Activated B cell treated with CpG ODN at 0.5 μM for 24 hours (primary cell): ENCODE results near the gene EXTL1. TPM values are rescaled to one million over a fixed set of nuclear protein-coding genes. Genes with fewer than 3 reads are reported as not detected.

Experiments
- ATAC-seq: fragments of 200-7000 bp; cut with Tn5 transposase; one replicate; pipeline ENCODE4 v1.10.0; 2021; ENCODE audit warnings: low read depth, mild to moderate bottlenecking, moderate library complexity
- CTCF ChIA-PET: fragments of 350-600 bp; sonication (Branson Sonifier 250); formaldehyde crosslinking; loops from one replicate; lab custom pipeline; 2021; ENCODE audit warnings: antibody characterized with exemption; lab: Charles Lee
- POLR2A ChIA-PET: fragments of 350-600 bp; sonication (Branson Sonifier 250); formaldehyde crosslinking; loops from one replicate; lab custom pipeline; 2021; ENCODE audit warnings: antibody characterized with exemption; lab: Charles Lee
- DNase-seq: peaks from one replicate; pipeline ENCODE4 v3.0.0; 2022
- H3K27ac Mint-ChIP-seq: one replicate; pipeline ENCODE4 v1.8.0; 2020; ENCODE audit warnings: mixed read lengths
- H3K27me3 Mint-ChIP-seq: one replicate; pipeline ENCODE4 v1.8.0; 2021; ENCODE audit warnings: mixed read lengths
- H3K36me3 Mint-ChIP-seq: one replicate; pipeline ENCODE4 v1.8.0; 2021; ENCODE audit warnings: low read depth, mixed read lengths
- H3K4me1 Mint-ChIP-seq: one replicate; pipeline ENCODE4 v1.8.0; 2021; ENCODE audit warnings: mixed read lengths
- H3K4me3 Mint-ChIP-seq: one replicate; pipeline ENCODE4 v1.8.0; 2020; ENCODE audit warnings: mild to moderate bottlenecking, mixed read lengths
- H3K9me3 Mint-ChIP-seq: one replicate; pipeline ENCODE4 v1.8.0; 2020; ENCODE audit warnings: mixed read lengths
- CTCF ChIP-seq: fragments of 200-600 bp; IDR thresholded peaks from one replicate; pipeline ENCODE4 v1.8.0; 2022; ENCODE audit warnings: antibody characterized with exemption, mild to moderate bottlenecking
- intact Hi-C: fragments of 100-400 bp; cut with micrococcal nuclease; formaldehyde crosslinking; loops from one replicate; pipeline ENCODE4 v1.15.1; 2024
- total RNA-seq: library from RNA; stranded (reverse); gene quantifications from 2 replicates; pipeline ENCODE4 v1.2.3, GENCODE V29; 2022

Gene EXTL1
- total RNA-seq, 1 donor from 2014 or later, result not detected

GRCh38 chr1:25992689-25993171 is 28.8 kb upstream of the EXTL1 start:
- H3K4me1 Mint-ChIP-seq, result peaks cover 14% of the 10 kb centered on the region
- H3K4me3 Mint-ChIP-seq, result no peak overlapping the region
- ChIA-PET POLR2A (no interaction called here), CTCF (no interaction called here)
- intact Hi-C loops, result no loop called here
- no peaks in the 10 kb centered on the region for H3K27me3 Mint-ChIP-seq
- ATAC-seq (no peak), DNase-seq (no peak)
- peaks cover 26% of the 10 kb centered on the region for H3K36me3 Mint-ChIP-seq
- TF ChIP-seq CTCF, result no peak
- H3K27ac Mint-ChIP-seq, result no peak overlapping the region
- H3K9me3 Mint-ChIP-seq, result no peaks in the 10 kb centered on the region

GRCh38 chr1:25993197-25993951 is 28.2 kb upstream of the EXTL1 start:
- intact Hi-C loops, result no loop called here
- Mint-ChIP-seq H3K4me1 (peaks cover 18% of the 10 kb centered on the region), H3K9me3 (no peaks in the 10 kb centered on the region), H3K27ac (no peak overlapping the region), H3K4me3 (no peak overlapping the region), H3K36me3 (peaks cover 20% of the 10 kb centered on the region), H3K27me3 (no peaks in the 10 kb centered on the region)
- DNase-seq (no peak), ATAC-seq (no peak)
- TF ChIP-seq CTCF, result no peak
- CTCF ChIA-PET, result no interaction called here
- POLR2A ChIA-PET, result no interaction called here

DNA sequence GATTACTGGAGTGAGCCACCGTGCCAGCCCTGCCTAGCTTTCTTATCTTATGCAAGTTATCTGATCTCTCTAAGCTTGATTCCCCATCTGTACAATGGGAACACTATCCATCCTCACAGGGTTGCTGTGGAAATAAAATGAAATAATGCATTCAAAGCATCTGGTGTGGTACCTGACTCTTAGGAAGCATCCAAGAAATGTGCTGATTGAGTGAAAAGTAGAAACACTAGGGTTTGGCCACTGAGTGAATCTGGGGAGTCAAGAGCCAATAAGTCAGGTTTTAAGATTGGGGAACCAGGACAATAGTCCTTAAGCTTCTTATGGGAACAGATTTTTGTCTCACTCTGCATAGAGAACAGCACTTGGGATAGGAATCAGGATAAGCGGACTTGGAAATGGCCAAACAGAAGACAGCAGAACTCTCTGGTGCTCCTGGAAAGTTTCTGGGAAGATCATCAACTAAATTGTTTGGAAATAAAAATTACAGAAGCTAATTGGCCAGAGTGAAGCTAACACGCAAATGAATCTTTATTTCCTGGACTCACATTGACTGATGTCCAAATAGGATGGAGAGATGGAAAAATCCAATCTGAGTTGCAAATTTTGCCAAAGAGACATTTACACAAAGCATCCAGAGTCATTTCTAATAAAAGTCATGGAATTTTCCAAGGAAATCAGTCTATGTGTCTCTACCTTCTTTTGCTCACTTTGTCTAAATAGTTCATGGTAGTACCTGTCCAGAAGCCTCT is 27.0 kb upstream of the EXTL1 start:
- no peak for ATAC-seq
- Mint-ChIP-seq H3K9me3 (no peaks in the 10 kb centered on the region), H3K27me3 (no peaks in the 10 kb centered on the region), H3K4me1 (peaks cover 22% of the 10 kb centered on the region), H3K27ac (no peak overlapping the region), H3K36me3 (peaks cover 13% of the 10 kb centered on the region), H3K4me3 (no peak overlapping the region)
- intact Hi-C loops, result loop anchor here (5.0 kb wide), 1 partner anchor 377 kb away; the partner anchor contains the start of gene MAN1C1
- POLR2A ChIA-PET, result interaction anchor here (0.6 to 1.1 kb wide), 2 partner anchors 27 to 175 kb away, joined by 3 to 6 read pairs; partner anchors contain the start of genes EXTL1 and MTFR1L
- no peak for TF ChIP-seq CTCF
- CTCF ChIA-PET, result interaction anchor here (6.6 kb wide), 1 partner anchor 98 kb away, joined by 94 read pairs; no protein-coding TSS in a partner anchor
- no peak for DNase-seq

GRCh38 chr1:25996966-25997827 is 24.4 kb upstream of the EXTL1 start:
- no peak for DNase-seq
- H3K9me3 Mint-ChIP-seq, result no peaks in the 10 kb centered on the region
- peak overlapping the region; percentile 95 for H3K27ac Mint-ChIP-seq
- no peak for TF ChIP-seq CTCF
- intact Hi-C loops, result loop anchor here (5.0 kb wide), 1 partner anchor 380 kb away; the partner anchor contains the start of gene MAN1C1
- no peak for ATAC-seq
- H3K27me3 Mint-ChIP-seq, result no peaks in the 10 kb centered on the region
- ChIA-PET CTCF (interaction anchor here (1.0 to 6.6 kb wide), 8 partner anchors 26 to 388 kb away, joined by 3 to 94 read pairs (median 4); partner anchors contain the start of gene STMN1), POLR2A (interaction anchor here (0.5 to 1.9 kb wide), 17 partner anchors 8 to 1158 kb away, joined by 3 to 25 read pairs (median 5); partner anchors contain the start of genes DHDDS, MTFR1L, RSRP1 and SLC9A1)
- H3K36me3 Mint-ChIP-seq, result peaks cover 12% of the 10 kb centered on the region
- peaks cover 18% of the 10 kb centered on the region for H3K4me1 Mint-ChIP-seq
- H3K4me3 Mint-ChIP-seq, result peak overlapping the region; percentile 95
